SK-N-SH treated with all-trans-retinoic acid at 6 μM for 48 hours (cell line): ENCODE measurements around the gene RASSF1.

Source experiments
- CSDC2 ChIP-seq: fragments of 250-450 bp; sonication (Bioruptor Pico); IDR thresholded peaks from 2 replicates; pipeline ENCODE4 v1.5.0; 2020; ENCODE audit warnings: mild to moderate bottlenecking, moderate library complexity
- CSRNP3 ChIP-seq: fragments of 250-450 bp; sonication (Bioruptor Pico); IDR thresholded peaks from 2 replicates; pipeline ENCODE4 v1.5.1; 2021; ENCODE audit warnings: mild to moderate bottlenecking, moderate library complexity
- GLIS3 ChIP-seq: fragments of 250-450 bp; sonication (Bioruptor Pico); IDR thresholded peaks from 2 replicates; pipeline ENCODE4 v1.5.0; 2020; ENCODE audit warnings: mild to moderate bottlenecking, moderate library complexity
- OSR1 ChIP-seq: fragments of 250-450 bp; sonication (Bioruptor Pico); IDR thresholded peaks from 2 replicates; pipeline ENCODE4 v1.8.0; 2022; ENCODE audit warnings: moderate library complexity, mild to moderate bottlenecking, inconsistent platforms
- PATZ1 ChIP-seq: fragments of 250-450 bp; sonication (Bioruptor Pico); IDR thresholded peaks from 2 replicates; pipeline ENCODE4 v1.8.0; 2020; ENCODE audit warnings: mild to moderate bottlenecking, moderate library complexity, borderline replicate concordance
- POU6F1 ChIP-seq: fragments of 250-450 bp; sonication (Bioruptor Pico); IDR thresholded peaks from 2 replicates; pipeline ENCODE4 v1.8.0; 2021; ENCODE audit warnings: low read depth, mild to moderate bottlenecking, moderate library complexity, borderline replicate concordance
- TCF4 ChIP-seq: fragments of 250-450 bp; sonication (Bioruptor Pico); IDR thresholded peaks from 2 replicates; pipeline ENCODE4 v1.8.0; 2021; ENCODE audit warnings: mild to moderate bottlenecking, moderate library complexity, borderline replicate concordance
- TOX ChIP-seq: fragments of 250-450 bp; sonication (Bioruptor Pico); IDR thresholded peaks from 2 replicates; pipeline ENCODE4 v1.8.0; 2021; ENCODE audit warnings: mild to moderate bottlenecking, moderate library complexity, borderline replicate concordance
- ZNF8 ChIP-seq: fragments of 450-650 bp; formaldehyde crosslinking; IDR thresholded peaks from 2 replicates; pipeline ENCODE4 v1.5.0; 2020; ENCODE audit warnings: mild to moderate bottlenecking, moderate library complexity
- TF ChIP-seq, protein P1 (sequence below): fragments of 250-450 bp; sonication (Bioruptor Pico); IDR thresholded peaks from 2 replicates; pipeline ENCODE4 v1.5.1; 2020; ENCODE audit warnings: low read depth, mild to moderate bottlenecking, moderate library complexity

GRCh38 chr3:50321336-50322114 is 19.1 kb downstream of the RASSF1 start:
- TF ChIP-seq CSRNP3 (CRISPR knock-in tag) (no peak), OSR1 (no peak), TOX (CRISPR knock-in tag) (no peak), POU6F1 (CRISPR knock-in tag) (no peak), PATZ1 (CRISPR knock-in tag) (no peak), CSDC2 (CRISPR knock-in tag) (no peak), GLIS3 (CRISPR knock-in tag) (no peak), TCF4 (no peak), ZNF8 (CRISPR knock-in tag) (no peak)
- TF ChIP-seq, protein P1, sequence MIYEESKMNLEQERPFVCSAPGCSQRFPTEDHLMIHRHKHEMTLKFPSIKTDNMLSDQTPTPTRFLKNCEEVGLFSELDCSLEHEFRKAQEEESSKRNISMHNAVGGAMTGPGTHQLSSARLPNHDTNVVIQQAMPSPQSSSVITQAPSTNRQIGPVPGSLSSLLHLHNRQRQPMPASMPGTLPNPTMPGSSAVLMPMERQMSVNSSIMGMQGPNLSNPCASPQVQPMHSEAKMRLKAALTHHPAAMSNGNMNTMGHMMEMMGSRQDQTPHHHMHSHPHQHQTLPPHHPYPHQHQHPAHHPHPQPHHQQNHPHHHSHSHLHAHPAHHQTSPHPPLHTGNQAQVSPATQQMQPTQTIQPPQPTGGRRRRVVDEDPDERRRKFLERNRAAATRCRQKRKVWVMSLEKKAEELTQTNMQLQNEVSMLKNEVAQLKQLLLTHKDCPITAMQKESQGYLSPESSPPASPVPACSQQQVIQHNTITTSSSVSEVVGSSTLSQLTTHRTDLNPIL (CRISPR knock-in tag): no peak
